Suprapubic skin (tissue), 3 donors: Measurements from ENCODE around the gene PDE5A.
"Not testable (repeated sequence)": the region's sequence is repeated elsewhere in the genome, so short reads cannot be mapped to it uniquely, and the experiment has no call there.

Source experiments
- CTCF ChIP-seq, 2 donors: fragments of 200-600 bp in 1 of 2; fragments of 450-650 bp in 1 of 2; sonication (generic) in 1 of 2; IDR thresholded peaks; one replicate each; pipeline ENCODE4 v1.5.1; 2016 to 2019; ENCODE audit warnings: antibody characterized with exemption in 2 of 2, mild to moderate bottlenecking in 1 of 2, moderate library complexity in 1 of 2
- POLR2A ChIP-seq, 2 donors: fragments of 450-650 bp; IDR thresholded peaks; one replicate each; pipeline ENCODE4 v1.6.1; 2017; ENCODE audit warnings: antibody characterized with exemption in 2 of 2, mild to moderate bottlenecking in 2 of 2, moderate library complexity in 2 of 2

GRCh38 chr4:119454491-119455270 is 173.9 kb downstream of the PDE5A start:
- not testable (repeated sequence) for TF ChIP-seq CTCF (IDR thresholded peaks at IDR 0.05)
- TF ChIP-seq POLR2A (IDR thresholded peaks at IDR 0.05) = peak; percentile 74 to 77
